SK-N-MC (cell line): ENCODE data around the gene PPME1.

Experiments
- EZH2 ChIP-seq: fragments of 200-600 bp; sonication (generic); IDR thresholded peaks from one replicate; pipeline ENCODE4 v1.6.1; 2017; ENCODE audit warnings: antibody characterized with exemption
- POLR2AphosphoS5 ChIP-seq: IDR thresholded peaks from 2 replicates; pipeline ENCODE4 v1.6.1; 2012; ENCODE audit warnings: mild to moderate bottlenecking, low read depth, low read length, borderline replicate concordance

DNA sequence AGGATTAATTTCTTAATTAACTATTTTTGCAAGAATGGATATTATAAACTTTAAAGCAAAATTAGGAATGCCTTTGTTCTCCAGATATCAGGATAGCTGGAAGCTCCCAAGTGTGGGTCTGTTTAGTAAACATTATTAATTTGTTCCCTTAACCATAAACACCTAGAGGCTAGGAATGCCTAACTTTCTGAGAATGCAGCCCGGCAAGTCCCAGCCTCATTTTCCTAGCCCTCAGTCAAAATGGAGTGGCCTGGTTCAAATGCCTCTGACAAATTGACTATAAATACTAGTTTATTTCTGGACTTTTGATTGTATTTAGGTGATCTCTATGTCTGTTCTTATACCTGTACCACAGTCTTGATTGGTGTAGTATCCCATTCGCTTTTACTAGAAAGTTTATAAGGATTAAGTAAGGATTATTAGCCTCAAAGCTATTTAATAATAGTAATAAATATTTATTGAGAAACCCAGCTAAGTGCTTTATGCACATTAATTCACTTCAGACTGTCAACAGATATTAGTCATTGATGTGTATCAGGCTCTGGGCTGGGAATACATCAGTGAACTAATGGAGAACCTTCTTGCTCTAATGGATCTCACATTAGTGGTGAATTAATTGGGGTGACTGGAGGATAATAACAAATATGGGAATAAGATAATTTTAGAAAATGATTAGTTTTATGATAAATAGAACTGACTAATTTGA lies 25.8 kb downstream of the PPME1 start:
- TF ChIP-seq EZH2 = no peak
- TF ChIP-seq POLR2AphosphoS5 = no peak
